ENCODE measurements around the gene XPNPEP1. TPM values are rescaled to one million over a fixed set of nuclear protein-coding genes. Genes with fewer than 3 reads are reported as not detected.

Gene XPNPEP1
- total RNA-seq = 10 to 100 TPM; 41.2 to 45.2 TPM

GRCh38 chr10:109922976-109923921 is at the start of gene XPNPEP1:
Gene XPNPEP1 (minus strand): TSS chr10:109923511. CDS start chr10:109923433, 78 bp downstream.
- H3K9me3 ChIP-seq = no peaks in the 10 kb centered on the region
- H3K27ac ChIP-seq = peak within 1 kb of the TSS; percentile 97
- no peaks in the 10 kb centered on the region for H3K36me3 ChIP-seq
- TF ChIP-seq CTCF (IDR thresholded peaks at IDR 0.05) = no peak
- no peaks in the 10 kb centered on the region for H3K27me3 ChIP-seq
- peak within 1 kb of the TSS; percentile 90 to 97 for H3K4me3 ChIP-seq
- DNase-seq (ENCODE audit: low spot score) = peak; percentile 84
- peaks cover 0 to 23% of the 10 kb centered on the region in 2 donors for H3K4me1 ChIP-seq

GRCh38 chr10:109972372-109973001 is 49.2 kb upstream of the XPNPEP1 start:
- Histone ChIP-seq H3K27ac (no peak overlapping the region), H3K36me3 (no peaks in the 10 kb centered on the region), H3K27me3 (no peaks in the 10 kb centered on the region), H3K4me3 (no peak overlapping the region), H3K4me1 (peaks cover 0 to 21% of the 10 kb centered on the region in 2 donors), H3K9me3 (no peaks in the 10 kb centered on the region)
- DNase-seq (ENCODE audit: low spot score) = no peak
- no peak for TF ChIP-seq CTCF (IDR thresholded peaks at IDR 0.05)

- Histone ChIP-seq H3K4me3 (no peak overlapping the region), H3K27me3 (no peaks in the 10 kb centered on the region), H3K27ac (no peak overlapping the region), H3K9me3 (no peaks in the 10 kb centered on the region), H3K36me3 (no peaks in the 10 kb centered on the region), H3K4me1 (peaks cover 0 to 29% of the 10 kb centered on the region in 2 donors)
- DNase-seq (ENCODE audit: low spot score) = no peak
- no peak for TF ChIP-seq CTCF (IDR thresholded peaks at IDR 0.05)
Observed at GRCh38 chr10:109971634-109972033, 48.3 kb upstream of the XPNPEP1 start.

GRCh38 chr10:109969760-109970346 is 46.5 kb upstream of the XPNPEP1 start:
- TF ChIP-seq CTCF (IDR thresholded peaks at IDR 0.05) = no peak
- no peaks in the 10 kb centered on the region for H3K9me3 ChIP-seq
- DNase-seq (ENCODE audit: low spot score) = no peak
- peak overlapping the region; percentile 26 to 34 for H3K27ac ChIP-seq
- peaks cover 0 to 36% of the 10 kb centered on the region in 2 donors for H3K4me1 ChIP-seq
- H3K27me3 ChIP-seq = no peaks in the 10 kb centered on the region
- H3K36me3 ChIP-seq = no peaks in the 10 kb centered on the region
- H3K4me3 ChIP-seq = no peak overlapping the region

- DNase-seq (ENCODE audit: low spot score) = no peak
- no peak overlapping the region for H3K4me3 ChIP-seq
- no peaks in the 10 kb centered on the region for H3K36me3 ChIP-seq
- peaks cover 0 to 36% of the 10 kb centered on the region in 2 donors for H3K4me1 ChIP-seq
- H3K27ac ChIP-seq = peak overlapping the region; percentile 26 to 34
- TF ChIP-seq CTCF (IDR thresholded peaks at IDR 0.05) = no peak
- no peaks in the 10 kb centered on the region for H3K27me3 ChIP-seq
- H3K9me3 ChIP-seq = no peaks in the 10 kb centered on the region
Observed at GRCh38 chr10:109968953-109969759, 45.8 kb upstream of the XPNPEP1 start.

Data from right atrium auricular region (tissue), 2 donors.